Neuronal stem cell (in vitro differentiated cells): ENCODE measurements around the gene FAM83B.

ENCODE experiments used
- DNase-seq: peaks from one replicate; pipeline ENCODE4 v3.0.0-alpha.2; 2013; ENCODE audit warnings: low spot score
- H2AFZ ChIP-seq: one replicate; pipeline ENCODE4 v1.6.1; 2013; ENCODE audit warnings: mild to moderate bottlenecking, low read length, inconsistent platforms
- H2AK5ac ChIP-seq: 2 replicates; pipeline ENCODE4 v1.6.1; 2013; ENCODE audit warnings: low read depth, mild to moderate bottlenecking, inconsistent platforms, low read length, moderate library complexity, mixed read lengths
- H2BK120ac ChIP-seq: 2 replicates; pipeline ENCODE4 v1.6.1; 2013; ENCODE audit warnings: low read depth, mild to moderate bottlenecking, inconsistent platforms, low read length, moderate library complexity, mixed read lengths
- H2BK12ac ChIP-seq: one replicate; pipeline ENCODE4 v1.6.1; 2013; ENCODE audit warnings: low read length, inconsistent platforms
- H2BK15ac ChIP-seq: 2 replicates; pipeline ENCODE4 v1.6.1; 2013; ENCODE audit warnings: mild to moderate bottlenecking, low read length, inconsistent platforms, mixed read lengths
- H2BK5ac ChIP-seq: one replicate; pipeline ENCODE4 v1.6.1; 2013; ENCODE audit warnings: inconsistent platforms, mild to moderate bottlenecking, low read length, moderate library complexity
- H3K14ac ChIP-seq: one replicate; pipeline ENCODE4 v1.6.1; 2013; ENCODE audit warnings: low read length, inconsistent platforms
- H3K18ac ChIP-seq: 2 replicates; pipeline ENCODE4 v1.6.1; 2013; ENCODE audit warnings: low read length, inconsistent platforms
- H3K23ac ChIP-seq: 2 replicates; pipeline ENCODE4 v1.6.1; 2013; ENCODE audit warnings: low read depth, mild to moderate bottlenecking, mixed read lengths, low read length, inconsistent platforms; ENCODE audit not compliant: poor library complexity
- H3K27ac ChIP-seq: replicated peaks from 3 replicates; pipeline ENCODE4 v1.5.1; 2013; ENCODE audit warnings: low read length, inconsistent platforms
- H3K27me3 ChIP-seq, 3 experiments: 2 replicates each; pipeline ENCODE4 v1.6.1; 2013; ENCODE audit warnings: low read length in 3 of 3, mild to moderate bottlenecking in 2 of 3, inconsistent platforms in 1 of 3, low read depth in 1 of 3, mixed read lengths in 1 of 3, moderate library complexity in 1 of 3; ENCODE audit not compliant: control insufficient read depth in 3 of 3, insufficient read depth in 3 of 3
- H3K36me3 ChIP-seq, 2 donors: replicated peaks in 1 of 2; 2 replicates each; pipeline ENCODE4 v1.6.1; 2013; ENCODE audit warnings: low read length in 2 of 2; ENCODE audit not compliant: control insufficient read depth in 2 of 2, insufficient read depth in 2 of 2
- H3K4ac ChIP-seq: 2 replicates; pipeline ENCODE4 v1.6.1; 2013; ENCODE audit warnings: inconsistent platforms, mild to moderate bottlenecking, low read length, moderate library complexity
- H3K4me1 ChIP-seq, 2 donors: 1 replicate in 1 of 2; 2 replicates in 1 of 2; pipeline ENCODE4 v1.6.1; 2013; ENCODE audit warnings: low read length in 2 of 2, low read depth in 1 of 2; ENCODE audit not compliant: control insufficient read depth in 2 of 2, insufficient read depth in 1 of 2
- H3K4me2 ChIP-seq: one replicate; pipeline ENCODE4 v1.6.1; 2013; ENCODE audit warnings: mild to moderate bottlenecking, low read length, inconsistent platforms; ENCODE audit not compliant: insufficient read depth, poor library complexity, severe bottlenecking
- H3K4me3 ChIP-seq, 2 donors: 2 replicates each; pipeline ENCODE4 v1.5.1; 2013; ENCODE audit warnings: low read length in 2 of 2, mild to moderate bottlenecking in 2 of 2, inconsistent platforms in 1 of 2, moderate library complexity in 1 of 2
- H3K79me1 ChIP-seq: one replicate; pipeline ENCODE4 v1.6.1; 2013; ENCODE audit warnings: low read depth, mild to moderate bottlenecking, inconsistent platforms, low read length, moderate library complexity
- H3K9ac ChIP-seq: one replicate; pipeline ENCODE4 v1.6.1; 2013; ENCODE audit warnings: mild to moderate bottlenecking, low read depth, low read length, inconsistent platforms; ENCODE audit not compliant: poor library complexity
- H3K9me3 ChIP-seq, 2 donors: replicated peaks in 1 of 2; 2 replicates each; pipeline versions ENCODE3 to v1.6.1; 2013; ENCODE audit warnings: low read length in 2 of 2, mild to moderate bottlenecking in 2 of 2, inconsistent platforms in 1 of 2, low read depth in 1 of 2, mixed read lengths in 1 of 2, moderate library complexity in 1 of 2; ENCODE audit not compliant: control insufficient read depth in 2 of 2, insufficient read depth in 1 of 2
- H4K8ac ChIP-seq: one replicate; pipeline ENCODE4 v1.6.1; 2013; ENCODE audit warnings: low read depth, mild to moderate bottlenecking, inconsistent platforms, low read length, moderate library complexity
- H4K91ac ChIP-seq: one replicate; pipeline ENCODE4 v1.6.1; 2013; ENCODE audit warnings: low read length, low read depth, mild to moderate bottlenecking, inconsistent platforms; ENCODE audit not compliant: poor library complexity
- WGBS, 2 donors: extraction: QIAGEN DNeasy Blood & Tissue Kit; methylation state at CpG; one replicate each; pipeline ENCODE4 v1.1.7; 2013; ENCODE audit warnings: missing lambda C conversion rate in 2 of 2, mixed read lengths in 1 of 2; ENCODE audit not compliant: insufficient read length in 2 of 2, insufficient replicate concordance in 1 of 2; ENCODE audit errors: extremely low coverage in 2 of 2; 5-methylcytosine and 5-hydroxymethylcytosine counted together

Gene FAM83B

DNA sequence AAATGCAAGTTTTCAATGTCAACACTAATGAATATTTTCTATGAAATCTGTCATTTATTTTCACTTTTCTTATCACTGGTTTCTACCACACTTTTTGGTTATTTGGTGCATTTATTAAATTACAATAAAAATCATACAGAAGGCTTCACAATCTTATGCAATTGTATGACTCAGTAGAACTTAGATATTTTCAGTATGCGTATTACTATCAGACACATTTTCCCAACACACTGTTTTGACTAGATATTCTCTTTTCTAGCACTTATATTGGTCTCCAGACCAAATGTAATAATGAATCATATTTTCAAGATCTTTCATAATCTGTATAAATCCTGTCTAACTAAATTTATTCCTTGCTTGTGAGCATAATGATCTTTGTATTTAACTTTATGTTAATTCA is 74.1 kb downstream of the FAM83B start:
- Histone ChIP-seq H2BK120ac (no peak overlapping the region), H3K27me3 (no peaks in the 10 kb centered on the region), H3K9ac (no peak overlapping the region), H2AFZ (no peak overlapping the region), H3K27ac (no peak overlapping the region), H4K8ac (no peak overlapping the region), H2BK15ac (no peak overlapping the region), H2BK12ac (no peak overlapping the region), H3K4me2 (no peak overlapping the region), H3K9me3 (no peaks in the 10 kb centered on the region), H2AK5ac (no peak overlapping the region), H3K23ac (no peak overlapping the region), H3K79me1 (no peaks in the 10 kb centered on the region), H3K4ac (no peak overlapping the region), H3K18ac (no peak overlapping the region), H3K4me3 (no peak overlapping the region), H3K14ac (no peak overlapping the region), H4K91ac (no peak overlapping the region), H3K4me1 (peaks cover 0 to 2% of the 10 kb centered on the region in 2 donors), H2BK5ac (no peak overlapping the region), H3K36me3 (no peaks in the 10 kb centered on the region)
- no CpG with 5 or more reads among the region's 1 CpG for WGBS, 2 donors
- no peak for DNase-seq

DNA sequence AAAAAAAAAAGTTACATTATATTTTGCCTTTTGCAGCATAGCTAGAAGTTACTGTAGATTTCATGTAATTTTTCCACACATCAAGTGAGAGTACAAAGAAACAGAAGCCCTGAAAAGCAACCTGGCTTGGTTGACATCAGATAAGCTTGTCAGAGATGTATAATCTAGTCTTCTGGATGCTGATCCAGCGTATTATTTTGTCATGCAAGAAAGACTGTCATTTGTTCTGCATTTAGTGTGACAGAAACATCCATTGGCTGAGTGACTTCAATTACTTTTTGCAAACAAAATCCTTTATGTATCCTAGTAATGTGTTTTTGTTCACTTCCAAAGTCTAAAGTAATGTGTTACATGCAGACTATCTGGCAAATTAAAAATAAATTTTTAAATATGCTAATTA is 75.3 kb downstream of the FAM83B start:
- Histone ChIP-seq H3K4me1 (peaks cover 0 to 2% of the 10 kb centered on the region in 2 donors), H3K9ac (no peak overlapping the region), H2BK5ac (no peak overlapping the region), H4K8ac (no peak overlapping the region), H3K27me3 (no peaks in the 10 kb centered on the region), H3K4me2 (no peak overlapping the region), H2AFZ (no peak overlapping the region), H4K91ac (no peak overlapping the region), H3K4me3 (no peak overlapping the region), H3K4ac (no peak overlapping the region), H3K27ac (no peak overlapping the region), H3K18ac (no peak overlapping the region), H2BK120ac (no peak overlapping the region), H2BK15ac (no peak overlapping the region), H3K79me1 (no peaks in the 10 kb centered on the region), H2AK5ac (no peak overlapping the region), H2BK12ac (no peak overlapping the region), H3K9me3 (no peaks in the 10 kb centered on the region), H3K14ac (no peak overlapping the region), H3K23ac (no peak overlapping the region), H3K36me3 (no peaks in the 10 kb centered on the region)
- no peak for DNase-seq
- WGBS, 2 donors = no CpG with 5 or more reads among the region's 1 CpG

DNA sequence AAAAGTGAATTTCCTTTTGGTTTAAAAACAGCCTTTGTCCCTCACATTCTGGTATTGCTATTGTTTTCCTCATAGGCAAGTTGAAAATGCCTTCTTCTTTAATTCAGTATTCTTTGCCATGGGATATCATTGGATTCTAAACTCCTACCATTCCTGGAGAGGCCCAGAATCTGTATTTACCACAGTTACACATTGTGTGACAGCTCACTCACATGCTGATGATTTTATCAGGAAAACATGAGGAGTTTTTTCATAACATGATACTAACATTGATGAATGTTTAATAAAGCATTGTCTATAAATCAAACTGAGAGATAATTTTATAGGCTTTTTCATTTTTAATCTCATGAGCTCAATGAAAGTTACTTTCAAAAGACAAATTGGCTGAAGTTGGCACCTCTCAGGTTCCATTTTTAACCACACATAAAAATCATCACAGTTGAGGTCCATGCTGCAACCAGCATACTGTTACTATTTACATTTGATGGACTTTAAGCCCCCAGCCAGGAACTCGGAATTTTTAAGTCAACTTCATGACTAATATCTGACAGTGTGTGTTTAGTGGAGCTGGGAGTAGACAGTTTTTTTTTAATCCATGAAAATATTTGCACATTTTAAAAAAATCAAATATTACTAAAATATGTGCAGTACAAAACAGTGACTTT is 82.8 kb downstream of the FAM83B start:
- no peak overlapping the region for H3K4me2 ChIP-seq
- no peak overlapping the region for H3K23ac ChIP-seq
- H3K9me3 ChIP-seq = no peaks in the 10 kb centered on the region
- H4K91ac ChIP-seq = no peak overlapping the region
- no peak for DNase-seq
- H3K18ac ChIP-seq = no peak overlapping the region
- no CpG with 5 or more reads among the region's 1 CpG for WGBS, 2 donors
- H3K27me3 ChIP-seq = no peaks in the 10 kb centered on the region
- H3K36me3 ChIP-seq = no peaks in the 10 kb centered on the region
- H4K8ac ChIP-seq = no peak overlapping the region
- no peak overlapping the region for H3K9ac ChIP-seq
- no peaks in the 10 kb centered on the region for H3K79me1 ChIP-seq
- no peak overlapping the region for H3K4me3 ChIP-seq
- H2AFZ ChIP-seq = no peak overlapping the region
- no peak overlapping the region for H2AK5ac ChIP-seq
- H3K4me1 ChIP-seq = no peaks in the 10 kb centered on the region
- H2BK12ac ChIP-seq = no peak overlapping the region
- no peak overlapping the region for H2BK5ac ChIP-seq
- H3K4ac ChIP-seq = no peak overlapping the region
- H2BK120ac ChIP-seq = no peak overlapping the region
- H3K27ac ChIP-seq = no peak overlapping the region
- H3K14ac ChIP-seq = no peak overlapping the region
- H2BK15ac ChIP-seq = no peak overlapping the region

DNA sequence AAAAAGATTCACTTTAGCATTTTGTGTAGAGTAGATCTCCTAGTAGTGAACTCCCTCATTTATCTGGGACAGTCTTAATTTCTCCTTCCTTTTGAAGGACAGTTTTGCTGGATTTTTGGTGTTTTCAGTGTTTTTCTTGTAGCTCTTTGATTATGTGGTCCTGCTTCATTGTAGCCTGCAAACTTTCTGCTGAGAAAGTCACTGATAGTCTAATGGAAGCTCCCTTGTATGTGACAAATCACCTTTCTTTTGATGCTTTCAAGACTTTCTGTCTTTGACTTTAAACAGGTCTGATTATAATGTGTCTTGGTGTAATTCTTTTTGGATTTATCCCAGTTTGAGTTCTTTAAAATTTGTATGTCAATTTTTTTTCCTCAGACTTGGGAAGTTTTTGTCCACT is 86.1 kb downstream of the FAM83B start:
- Histone ChIP-seq H3K18ac (no peak overlapping the region), H2BK12ac (no peak overlapping the region), H3K27ac (no peak overlapping the region), H2BK5ac (no peak overlapping the region), H2AK5ac (no peak overlapping the region), H2BK15ac (no peak overlapping the region), H3K9ac (no peak overlapping the region), H4K91ac (no peak overlapping the region), H3K27me3 (no peaks in the 10 kb centered on the region), H2BK120ac (no peak overlapping the region), H3K36me3 (no peaks in the 10 kb centered on the region), H3K79me1 (no peaks in the 10 kb centered on the region), H3K4me1 (no peaks in the 10 kb centered on the region), H2AFZ (no peak overlapping the region), H3K9me3 (no peaks in the 10 kb centered on the region), H4K8ac (no peak overlapping the region), H3K23ac (no peak overlapping the region), H3K4me2 (no peak overlapping the region), H3K4me3 (no peak overlapping the region), H3K14ac (no peak overlapping the region), H3K4ac (no peak overlapping the region)
- no peak for DNase-seq
